ENCODE results near the gene NUDT4B.
"Not testable (repeated sequence)": the region's sequence is repeated elsewhere in the genome, so short reads cannot be mapped to it uniquely, and the experiment has no call there.

DNA sequence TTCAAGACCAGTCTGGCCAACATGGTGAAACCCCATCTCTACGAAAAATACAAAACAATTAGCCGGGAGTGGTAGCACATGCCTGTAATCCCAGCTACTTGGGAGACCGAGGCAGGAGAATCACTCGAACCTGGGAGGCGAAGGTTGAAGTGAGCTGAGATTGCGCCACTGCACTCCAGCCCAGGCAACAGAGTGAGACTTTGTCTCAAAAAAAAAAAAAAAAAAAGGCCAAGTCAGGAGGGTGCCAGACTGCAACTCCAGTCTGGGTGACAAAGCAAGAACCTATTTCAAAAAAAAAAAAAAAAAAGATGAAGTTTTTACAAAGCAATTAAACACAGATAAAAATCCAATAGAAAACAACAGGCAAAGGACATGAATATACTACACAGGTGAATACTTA is 9.9 kb upstream of the NUDT4B start:
- TF ChIP-seq, protein P1, sequence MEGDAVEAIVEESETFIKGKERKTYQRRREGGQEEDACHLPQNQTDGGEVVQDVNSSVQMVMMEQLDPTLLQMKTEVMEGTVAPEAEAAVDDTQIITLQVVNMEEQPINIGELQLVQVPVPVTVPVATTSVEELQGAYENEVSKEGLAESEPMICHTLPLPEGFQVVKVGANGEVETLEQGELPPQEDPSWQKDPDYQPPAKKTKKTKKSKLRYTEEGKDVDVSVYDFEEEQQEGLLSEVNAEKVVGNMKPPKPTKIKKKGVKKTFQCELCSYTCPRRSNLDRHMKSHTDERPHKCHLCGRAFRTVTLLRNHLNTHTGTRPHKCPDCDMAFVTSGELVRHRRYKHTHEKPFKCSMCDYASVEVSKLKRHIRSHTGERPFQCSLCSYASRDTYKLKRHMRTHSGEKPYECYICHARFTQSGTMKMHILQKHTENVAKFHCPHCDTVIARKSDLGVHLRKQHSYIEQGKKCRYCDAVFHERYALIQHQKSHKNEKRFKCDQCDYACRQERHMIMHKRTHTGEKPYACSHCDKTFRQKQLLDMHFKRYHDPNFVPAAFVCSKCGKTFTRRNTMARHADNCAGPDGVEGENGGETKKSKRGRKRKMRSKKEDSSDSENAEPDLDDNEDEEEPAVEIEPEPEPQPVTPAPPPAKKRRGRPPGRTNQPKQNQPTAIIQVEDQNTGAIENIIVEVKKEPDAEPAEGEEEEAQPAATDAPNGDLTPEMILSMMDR (IDR thresholded peaks at IDR 0.05), result not testable (repeated sequence)
- TF ChIP-seq POLR2A (IDR thresholded peaks at IDR 0.05), result not testable (repeated sequence)

All from testis (tissue), 2 donors.